ENCODE results near the gene MST1R.
"Not testable (repeated sequence)": the region's sequence is repeated elsewhere in the genome, so short reads cannot be mapped to it uniquely, and the experiment has no call there.

Gene MST1R

DNA sequence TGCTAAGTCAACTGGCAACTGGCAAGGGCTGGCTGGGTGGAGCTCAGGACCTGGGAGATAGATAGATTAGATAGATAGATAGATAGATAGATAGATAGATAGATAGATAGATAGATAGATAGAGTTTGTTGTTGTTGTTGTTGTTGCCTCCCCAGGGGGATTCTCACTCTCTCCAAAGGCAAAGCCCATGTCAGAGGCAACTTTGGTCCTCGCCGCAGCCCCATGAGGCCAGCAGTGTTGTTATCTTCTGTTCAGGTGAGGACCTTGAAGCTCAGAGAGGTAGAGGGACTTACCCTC, 7.4 kb upstream of the MST1R start:
- DNase-seq, result no peak

DNA sequence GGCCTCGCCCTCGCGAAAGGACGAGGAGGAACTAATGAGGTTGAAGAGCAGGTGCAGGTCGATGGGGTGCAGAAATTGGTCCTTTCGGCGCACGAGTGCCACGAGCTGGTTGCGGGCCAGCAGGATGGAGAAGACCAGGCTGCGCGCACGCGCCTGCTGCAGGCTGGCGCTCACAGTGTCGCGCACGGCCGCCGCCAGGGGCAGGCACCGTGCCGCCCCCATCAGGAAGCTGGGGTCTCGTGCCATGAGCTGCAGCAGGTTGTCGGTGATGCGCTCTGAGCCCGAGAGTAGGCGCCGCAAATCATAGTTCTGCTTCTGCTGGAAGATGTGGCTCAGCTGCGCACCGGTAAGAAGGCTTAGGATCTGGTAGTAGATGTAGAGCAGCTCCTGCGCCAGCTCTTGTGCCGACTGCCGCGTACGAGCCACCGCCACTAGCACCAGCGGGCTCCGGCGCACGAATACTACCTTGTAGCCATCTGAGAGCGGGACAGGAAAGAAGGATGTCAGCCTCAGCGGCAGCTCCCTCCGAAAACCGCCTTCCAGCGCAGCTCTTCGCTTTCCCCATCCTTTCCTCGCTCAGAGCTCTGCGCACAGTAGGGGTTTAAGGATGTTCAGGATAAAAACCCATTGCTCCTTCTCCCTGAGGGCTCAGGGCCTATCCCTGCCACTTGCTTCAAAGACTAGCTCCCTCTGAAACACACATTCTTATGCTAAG, 6.9 kb upstream of the MST1R start:
- DNase-seq, result no peak

GRCh38 chr3:49908373-49909199, 4.9 kb upstream of the MST1R start:
- DNase-seq, result no peak

DNA sequence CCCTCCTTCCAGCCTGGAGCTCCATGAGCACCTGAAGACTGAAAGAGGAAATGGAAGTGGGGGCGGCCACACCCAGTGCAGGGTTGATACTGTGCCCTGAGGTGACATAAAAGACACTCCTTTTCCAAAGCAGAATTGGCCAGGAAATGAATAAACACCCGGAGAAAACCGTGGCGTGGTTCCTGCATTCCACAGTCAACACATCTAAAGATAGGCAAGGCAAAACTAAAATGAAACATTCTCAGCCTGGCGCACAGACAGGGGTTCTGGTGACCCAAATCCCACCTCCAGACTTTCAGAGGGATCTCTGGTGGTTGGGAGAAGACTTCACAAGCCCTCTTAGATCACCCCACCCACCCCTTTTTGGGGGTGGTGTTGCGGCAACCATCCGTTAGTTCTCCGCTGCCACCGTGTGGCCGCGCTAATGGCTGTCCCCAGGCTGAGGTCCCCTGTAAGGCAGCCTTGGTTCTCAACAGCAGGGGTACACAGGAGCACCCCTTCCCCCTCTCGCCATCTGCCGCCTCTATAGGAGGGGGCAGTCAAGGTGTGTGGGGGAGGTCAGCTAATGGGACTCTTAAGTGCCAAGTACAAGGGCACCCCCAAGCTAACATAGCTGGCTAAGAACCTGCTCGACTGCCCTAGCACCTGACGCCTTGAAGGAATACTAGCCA, 2.5 kb upstream of the MST1R start:
- DNase-seq, result peak; percentile 46

DNA sequence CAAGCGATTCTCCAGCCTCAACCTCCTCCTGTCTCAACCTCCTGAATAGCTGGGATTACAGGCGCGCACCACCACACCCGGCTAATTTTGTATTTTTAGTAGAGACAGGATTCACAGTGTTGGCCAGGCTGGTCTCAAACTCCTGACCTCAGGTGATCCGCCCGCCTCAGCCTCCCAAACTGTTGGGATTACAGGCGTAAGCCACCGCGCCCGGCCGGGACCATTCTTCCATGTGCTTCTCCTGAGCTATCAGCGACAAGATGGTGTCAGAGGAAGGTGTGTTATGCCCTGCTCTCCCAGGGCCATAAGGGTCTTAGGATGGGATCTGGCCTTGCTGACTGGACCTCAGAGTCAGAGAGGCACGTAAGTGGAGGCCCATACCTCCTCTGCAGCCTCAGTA, 775 bp upstream of the MST1R start:
- DNase-seq, result not testable (repeated sequence)

DNA sequence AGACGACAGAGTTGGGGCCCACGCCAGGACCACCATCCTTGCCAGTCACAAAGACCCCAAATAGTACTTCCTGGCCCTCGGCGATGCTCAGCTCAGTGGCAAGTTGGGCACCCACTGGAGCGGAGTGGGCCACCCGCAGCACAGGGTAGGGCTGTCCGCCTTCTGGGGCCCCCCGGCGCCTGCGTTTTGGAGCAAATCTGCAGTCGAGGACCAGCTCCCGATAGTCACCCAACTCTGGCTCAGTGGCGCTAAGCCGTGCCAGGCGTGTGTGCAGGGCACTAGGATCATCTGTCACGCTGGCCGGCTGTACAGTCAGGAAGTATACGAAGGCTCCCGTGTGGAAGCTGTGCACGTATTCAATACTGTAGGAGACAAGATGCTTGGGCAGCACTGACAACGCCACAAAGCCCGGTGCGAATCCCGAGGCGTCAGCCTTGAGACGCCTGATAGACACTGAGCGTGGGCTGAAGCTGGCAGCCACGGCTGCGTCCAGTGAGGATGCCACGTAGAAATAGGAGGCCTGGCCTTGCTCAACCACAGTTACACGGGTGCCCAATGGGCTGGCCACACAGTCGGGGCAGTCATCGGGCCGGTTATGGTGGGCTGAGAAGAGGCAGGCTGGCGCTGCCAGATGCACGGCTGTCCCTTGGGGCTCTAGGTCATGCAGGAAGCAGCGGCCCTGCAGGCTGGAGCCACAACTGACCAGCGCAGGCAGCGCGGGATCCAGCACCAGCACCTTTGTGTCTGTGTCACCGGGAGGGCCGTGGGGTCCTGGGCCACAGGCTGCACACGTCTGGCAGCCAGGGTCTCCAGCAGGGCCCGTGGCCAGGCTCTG, 945 bp downstream of the MST1R start:
- DNase-seq, result no peak

- DNase-seq, result no peak
These were observed 2.0 kb downstream of the MST1R start for GRCh38 chr3:49901366-49902339.

DNA sequence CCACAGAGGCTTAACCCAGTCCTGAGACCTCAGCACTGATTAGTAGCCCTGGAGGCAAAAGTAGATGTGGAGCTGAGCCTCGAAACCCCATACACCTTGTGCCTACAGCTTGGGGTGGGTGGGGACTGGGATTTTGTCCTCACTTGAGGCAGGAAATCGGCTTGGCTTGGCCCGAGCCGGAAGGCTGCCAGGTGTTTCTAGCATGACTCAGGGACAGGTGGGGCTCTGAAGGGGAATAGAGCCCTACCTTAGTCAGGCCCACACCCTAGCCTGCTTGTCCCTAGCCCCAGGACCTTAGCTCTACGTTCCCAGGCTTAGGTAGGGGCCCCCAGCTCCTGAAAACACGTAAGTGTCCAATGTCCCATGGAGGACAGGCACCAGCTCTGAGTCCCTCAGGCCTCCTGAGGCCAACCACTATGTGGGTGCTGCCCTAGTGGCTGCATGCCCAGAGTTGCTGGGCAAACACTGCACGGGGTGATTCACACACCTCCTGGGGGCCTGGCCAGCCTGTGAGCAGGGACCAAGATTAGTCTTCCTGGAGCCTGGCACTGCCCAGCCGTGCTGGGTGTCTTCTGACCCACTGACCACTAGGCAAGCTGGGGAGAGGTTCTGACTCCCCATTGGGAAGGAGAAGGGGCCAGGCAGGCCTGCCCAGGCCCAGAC, 3.1 kb downstream of the MST1R start:
- no peak for DNase-seq

DNA sequence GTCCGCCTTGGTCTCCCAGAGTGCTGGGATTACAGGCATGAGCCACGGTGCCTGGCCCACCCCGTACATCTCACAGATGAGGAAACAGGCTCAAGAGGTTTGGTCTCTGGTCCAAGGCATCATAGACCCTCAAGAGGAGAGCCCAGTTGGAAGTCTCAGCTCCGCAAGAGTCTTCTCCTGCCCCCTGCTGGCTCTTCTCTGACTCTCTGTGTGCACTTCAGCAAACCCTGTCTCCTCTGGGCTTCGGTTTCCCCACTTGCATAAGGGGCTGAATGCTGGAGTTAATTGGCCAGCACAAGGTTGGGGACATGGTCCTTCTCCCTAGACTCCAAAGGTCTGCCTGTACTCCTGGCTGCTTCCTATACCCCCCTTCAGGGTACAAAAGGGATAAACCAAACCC, 3.9 kb downstream of the MST1R start:
- peak; percentile 21 for DNase-seq

- no peak for DNase-seq
These were observed 4.7 kb downstream of the MST1R start for GRCh38 chr3:49898991-49899390.

DNA sequence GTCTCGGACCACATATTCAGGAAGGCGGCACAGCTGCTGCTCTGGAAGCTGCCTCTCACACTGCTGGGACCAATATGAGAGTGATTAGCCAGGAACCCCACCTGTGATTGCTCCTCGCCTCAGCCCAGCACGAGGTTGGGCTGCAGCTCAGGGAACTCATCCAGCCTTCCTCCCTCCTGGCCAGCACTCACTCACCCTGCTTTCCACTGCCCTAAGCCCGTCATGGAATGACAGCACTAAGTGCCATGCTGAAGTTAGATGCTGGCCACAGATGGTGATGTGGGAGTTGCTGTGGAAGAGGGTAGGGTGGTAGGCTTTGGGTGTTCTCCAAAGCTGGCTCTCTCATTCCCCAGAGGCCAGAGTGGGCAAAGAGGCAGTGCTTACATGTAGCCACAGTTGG, 7.3 kb downstream of the MST1R start:
- no peak for DNase-seq

GRCh38 chr3:49895791-49896190, 7.9 kb downstream of the MST1R start:
- DNase-seq, result no peak

DNA sequence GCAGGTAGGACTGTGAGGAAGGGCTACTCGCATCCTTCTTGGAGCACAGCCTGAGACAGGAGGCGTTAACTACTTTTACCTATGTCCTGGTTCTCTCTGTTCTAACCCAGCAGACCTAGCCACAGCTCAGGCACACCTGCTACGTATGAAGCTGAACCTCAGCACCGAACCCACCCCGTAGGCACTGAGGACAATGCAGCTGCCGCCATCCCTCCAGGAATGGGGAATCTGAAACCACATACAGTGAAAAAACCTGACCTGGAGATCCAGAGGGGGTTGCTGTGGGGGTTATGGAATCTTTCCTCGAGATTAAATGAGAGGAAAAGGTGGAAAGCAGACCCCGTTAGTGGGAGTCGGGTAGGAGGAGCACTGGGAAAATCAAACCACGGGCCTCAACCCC, 14.4 kb downstream of the MST1R start:
- DNase-seq, result no peak

DNA sequence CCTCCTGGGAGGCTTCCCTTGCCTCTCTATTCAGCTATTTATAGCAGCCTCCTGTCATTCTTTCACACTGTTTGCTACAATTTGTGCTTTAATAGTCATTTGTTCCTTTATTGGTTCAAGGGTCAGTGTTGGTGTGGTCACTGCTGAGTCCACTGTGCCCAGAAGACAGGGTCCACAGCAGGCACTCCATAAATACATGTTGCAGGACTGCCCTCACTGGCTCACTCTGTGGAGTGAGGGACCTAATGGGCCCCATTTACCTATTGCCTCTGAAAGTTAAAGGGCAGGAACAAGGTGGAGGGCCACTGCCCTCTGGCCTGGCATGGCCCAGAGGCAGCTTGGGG, 16.8 kb downstream of the MST1R start:
- no peak for DNase-seq

DNA sequence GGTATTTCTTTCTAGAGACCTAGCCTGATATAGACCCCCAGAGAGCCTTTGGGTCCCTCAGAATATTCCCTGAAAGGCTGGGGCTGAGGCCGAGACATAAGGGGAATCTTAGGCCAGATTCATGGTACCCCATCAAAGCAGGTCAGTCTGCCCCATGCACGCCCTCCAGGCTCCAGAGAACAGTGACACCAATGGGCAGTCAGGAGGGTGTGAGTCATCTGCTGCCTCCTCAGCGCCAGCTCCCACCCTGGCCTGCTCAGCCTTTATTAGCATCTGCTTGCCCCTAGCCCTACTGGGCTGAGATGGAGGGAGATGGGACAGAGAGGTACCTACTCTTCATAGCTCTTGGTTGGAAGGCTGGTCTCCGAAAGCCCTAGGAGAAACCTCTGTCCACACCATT, 19.7 kb downstream of the MST1R start:
- no peak for DNase-seq

DNA sequence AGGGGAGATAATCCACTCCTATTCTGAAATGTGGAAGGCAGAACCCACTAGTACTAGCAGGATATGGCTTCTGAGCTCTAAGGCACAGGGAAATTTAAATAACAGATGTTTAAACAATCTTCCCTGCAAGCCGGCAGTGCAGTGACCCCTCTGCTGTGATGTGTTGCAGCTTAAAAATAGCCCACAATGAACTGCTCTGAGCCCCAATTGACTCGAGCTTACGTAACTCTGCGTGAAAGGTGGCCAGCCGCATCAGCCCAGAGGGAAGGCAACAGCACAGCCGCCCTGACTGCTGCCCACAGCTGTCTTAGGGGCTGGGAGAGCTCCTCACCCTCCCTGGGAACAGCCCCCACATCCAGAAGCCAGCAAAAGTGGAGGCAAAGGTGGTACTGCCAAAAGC, 21.5 kb downstream of the MST1R start:
- no peak for DNase-seq

- no peak for DNase-seq
These were observed 22.9 kb downstream of the MST1R start for GRCh38 chr3:49880581-49881315.

- no peak for DNase-seq
These were observed 24.0 kb downstream of the MST1R start for GRCh38 chr3:49879721-49880120.

GRCh38 chr3:49878686-49879085, 25.0 kb downstream of the MST1R start:
- no peak for DNase-seq

DNA sequence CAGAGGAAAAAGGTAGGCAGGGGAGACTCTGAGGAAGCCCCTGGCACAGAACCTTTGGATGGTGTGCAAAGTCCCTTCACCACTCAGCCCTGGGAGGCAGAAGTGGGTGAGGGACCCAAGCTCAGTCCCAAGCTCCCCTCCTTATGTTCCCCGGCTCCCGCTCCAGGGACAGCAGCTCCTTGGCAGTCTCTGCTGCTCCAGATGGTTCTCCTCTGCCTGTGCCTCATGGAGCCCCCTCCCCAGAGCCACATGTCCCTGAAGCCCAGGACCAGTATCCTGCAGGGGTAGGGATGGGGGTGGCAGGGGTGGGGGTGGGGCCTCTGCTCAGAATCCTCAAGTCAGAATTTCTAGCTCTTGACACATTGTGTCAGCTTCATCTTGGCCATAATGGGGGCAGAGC, 26.0 kb downstream of the MST1R start:
- no peak for DNase-seq

- DNase-seq, result no peak
These were observed 27.1 kb downstream of the MST1R start for GRCh38 chr3:49876567-49876966.

Data from fibroblast of skin of right biceps (primary cell).